Heart left ventricle (tissue), 13 donors: Measurements from ENCODE around the gene MORC2.

Source experiments
- POLR2A ChIP-seq, 2 donors: fragments of 450-650 bp; IDR thresholded peaks; one replicate each; pipeline ENCODE4 v1.6.1; 2017; ENCODE audit warnings: antibody characterized with exemption in 2 of 2, mild to moderate bottlenecking in 2 of 2, moderate library complexity in 2 of 2
- TF ChIP-seq, protein P1 (sequence below), 12 donors: fragments of 200-600 bp; sonication (generic) in 4 of 12; IDR thresholded peaks; one replicate each; pipeline versions ENCODE4 v1.5.0 to v1.8.0; 2018 to 2022; ENCODE audit warnings: antibody characterized with exemption in 12 of 12, mild to moderate bottlenecking in 5 of 12
- donor health status: ischemic (EF 13 %, LVEDD 7.1; RV severe dilation, severe dysfunction).
- donor health status: DM: no; HTN: yes; CAD: no.
- donor health status: DM: no; HTN: no; CAD: no.
- donor health status: ischemic (EF 25% LVEDD 6.9; RV normal size, moderate dysfunction).
- donor health status: ischemic (EF 25% LVEDD 5.7; RV mildly dilated, moderate dysfunction).
- donor health status: ischemic (EF 35%, LVEDD 5.7; RV mildly dilated, moderate dysfunction).
- donor health status: nonischemic (EF 11% LVEDD 7.7; RV severe dilation, severe dysfunction).
- donor health status: DM: yes; HTN: yes; CAD: no.
- donor health status: PGD.
- donor health status: ischemic (EF 29% LVEDD 5.4; RV normal size, mild dysfunction).
- donor health status: nonischemic (EF 23%, LVEDD 6.1; RV moderate dilation, normal function).

DNA sequence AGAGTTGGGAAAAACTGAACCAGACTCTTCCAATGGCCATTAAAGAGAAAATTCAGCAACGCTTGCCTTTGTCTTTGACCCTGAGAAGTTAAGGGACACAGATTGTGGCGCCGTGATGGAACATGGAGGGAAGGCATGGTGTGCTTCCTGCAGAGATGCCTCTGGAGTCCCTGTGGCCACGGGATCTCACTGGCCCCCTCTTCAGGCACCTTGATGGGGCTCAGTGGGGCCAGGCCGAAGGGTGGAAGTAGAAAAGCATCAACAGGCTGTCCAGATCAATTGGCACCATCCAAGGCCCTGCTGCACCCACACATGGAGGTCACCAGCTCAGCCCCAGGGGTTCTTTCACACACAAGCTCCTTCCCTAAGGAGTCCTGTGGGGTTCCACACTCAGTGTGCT lies 42.9 kb downstream of the MORC2 start:
- TF ChIP-seq, protein P1, sequence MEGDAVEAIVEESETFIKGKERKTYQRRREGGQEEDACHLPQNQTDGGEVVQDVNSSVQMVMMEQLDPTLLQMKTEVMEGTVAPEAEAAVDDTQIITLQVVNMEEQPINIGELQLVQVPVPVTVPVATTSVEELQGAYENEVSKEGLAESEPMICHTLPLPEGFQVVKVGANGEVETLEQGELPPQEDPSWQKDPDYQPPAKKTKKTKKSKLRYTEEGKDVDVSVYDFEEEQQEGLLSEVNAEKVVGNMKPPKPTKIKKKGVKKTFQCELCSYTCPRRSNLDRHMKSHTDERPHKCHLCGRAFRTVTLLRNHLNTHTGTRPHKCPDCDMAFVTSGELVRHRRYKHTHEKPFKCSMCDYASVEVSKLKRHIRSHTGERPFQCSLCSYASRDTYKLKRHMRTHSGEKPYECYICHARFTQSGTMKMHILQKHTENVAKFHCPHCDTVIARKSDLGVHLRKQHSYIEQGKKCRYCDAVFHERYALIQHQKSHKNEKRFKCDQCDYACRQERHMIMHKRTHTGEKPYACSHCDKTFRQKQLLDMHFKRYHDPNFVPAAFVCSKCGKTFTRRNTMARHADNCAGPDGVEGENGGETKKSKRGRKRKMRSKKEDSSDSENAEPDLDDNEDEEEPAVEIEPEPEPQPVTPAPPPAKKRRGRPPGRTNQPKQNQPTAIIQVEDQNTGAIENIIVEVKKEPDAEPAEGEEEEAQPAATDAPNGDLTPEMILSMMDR (IDR thresholded peaks at IDR 0.05): no peak
- no peak for TF ChIP-seq POLR2A (IDR thresholded peaks at IDR 0.05)
